Inflammatory macrophage (primary cell): ENCODE data around the gene PIK3CD.
"Not testable (repeated sequence)": the region's sequence is repeated elsewhere in the genome, so short reads cannot be mapped to it uniquely, and the experiment has no call there.

Experiments
- DNase-seq, 2 donors: peaks; one replicate each; pipeline ENCODE4 v3.0.0-alpha.2; 2020 to 2022

The PIK3CD gene

GRCh38 chr1:9737057-9737456 is 85.5 kb downstream of the PIK3CD start:
- DNase-seq: peak; percentile 77 to 86

- no peak for DNase-seq
Measured at GRCh38 chr1:9737671-9738070, 86.1 kb downstream of the PIK3CD start.

GRCh38 chr1:9744106-9744799 is 92.7 kb downstream of the PIK3CD start:
- no peak for DNase-seq

- DNase-seq: no peak
Measured at GRCh38 chr1:9746211-9746610, 94.7 kb downstream of the PIK3CD start.

GRCh38 chr1:9746651-9747050 is 95.1 kb downstream of the PIK3CD start:
- DNase-seq: no peak

- DNase-seq: not testable (repeated sequence)
Measured at GRCh38 chr1:9748391-9748790, 96.9 kb downstream of the PIK3CD start.

GRCh38 chr1:9749361-9749760 is 97.8 kb downstream of the PIK3CD start:
- DNase-seq: no peak

GRCh38 chr1:9751971-9752370 is 100.4 kb downstream of the PIK3CD start:
- DNase-seq: no peak

GRCh38 chr1:9753121-9753531 is 101.6 kb downstream of the PIK3CD start:
- no peak for DNase-seq

- DNase-seq: no peak
Measured at GRCh38 chr1:9755441-9755995, 104.0 kb downstream of the PIK3CD start.

GRCh38 chr1:9758559-9759121 is 107.1 kb downstream of the PIK3CD start:
- DNase-seq: no peak

GRCh38 chr1:9759939-9760338 is 108.4 kb downstream of the PIK3CD start:
- no peak for DNase-seq

- no peak for DNase-seq
Measured at GRCh38 chr1:9760824-9761223, 109.3 kb downstream of the PIK3CD start.

- no peak for DNase-seq
Measured at GRCh38 chr1:9761855-9762254, 110.3 kb downstream of the PIK3CD start.

- DNase-seq: not testable (repeated sequence)
Measured at GRCh38 chr1:9762446-9762845, 110.9 kb downstream of the PIK3CD start.

GRCh38 chr1:9763914-9764313 is 112.4 kb downstream of the PIK3CD start:
- DNase-seq: no peak

GRCh38 chr1:9764550-9764949 is 113.0 kb downstream of the PIK3CD start:
- peak; percentile 19 to 39 for DNase-seq

- DNase-seq: no peak
Measured at GRCh38 chr1:9766759-9767442, 115.4 kb downstream of the PIK3CD start.

GRCh38 chr1:9767964-9768668 is 116.6 kb downstream of the PIK3CD start:
- no peak for DNase-seq

GRCh38 chr1:9768983-9769382 is 117.5 kb downstream of the PIK3CD start:
- no peak for DNase-seq

- DNase-seq: no peak
Measured at GRCh38 chr1:9770298-9770697, 118.8 kb downstream of the PIK3CD start.

- peak in 1 of 2 donors; percentile 16 for DNase-seq
Measured at GRCh38 chr1:9774712-9775679, 123.5 kb downstream of the PIK3CD start.
